HepG2 (cell line): Measurements from ENCODE around the gene DCDC2. TPM values are rescaled to one million over a fixed set of nuclear protein-coding genes. Genes with fewer than 3 reads are reported as not detected.

Source experiments
- ARID2 ChIP-seq: sonication (generic); formaldehyde crosslinking; IDR thresholded peaks from 2 replicates; pipeline ENCODE4 v1.8.1; 2022; ENCODE audit warnings: mild to moderate bottlenecking, missing genetic modification reagents, borderline replicate concordance
- FOXJ3 ChIP-seq: sonication (generic); formaldehyde crosslinking; IDR thresholded peaks from 2 replicates; pipeline ENCODE4 v1.4.0; 2020; ENCODE audit warnings: missing genetic modification reagents, mild to moderate bottlenecking, borderline replicate concordance
- FOXO1 ChIP-seq: sonication (generic); formaldehyde crosslinking; IDR thresholded peaks from 2 replicates; pipeline ENCODE4 v1.4.0; 2020; ENCODE audit warnings: missing genetic modification reagents
- HOXA5 ChIP-seq: sonication (generic); formaldehyde crosslinking; IDR thresholded peaks from 2 replicates; pipeline ENCODE4 v1.4.0; 2020; ENCODE audit warnings: missing genetic modification reagents
- MIXL1 ChIP-seq: IDR thresholded peaks from 2 replicates; pipeline ENCODE4 v1.6.1; 2016
- NCOA1 ChIP-seq: sonication (generic); formaldehyde crosslinking; IDR thresholded peaks from 2 replicates; pipeline ENCODE4 v1.9.0; 2021; ENCODE audit warnings: missing genetic modification reagents
- POLR2AphosphoS2 ChIP-seq: IDR thresholded peaks from 2 replicates; pipeline ENCODE4 v1.6.1; 2011; ENCODE audit warnings: low read depth, low read length, improper control_type of control experiment
- RCOR2 ChIP-seq: IDR thresholded peaks from 2 replicates; pipeline ENCODE4 v1.6.1; 2016; ENCODE audit warnings: missing biosample characterization, missing genetic modification reagents
- ZNF3 ChIP-seq: IDR thresholded peaks from 2 replicates; pipeline ENCODE4 v1.7.0; 2017; ENCODE audit warnings: inconsistent platforms
- ZNF33B ChIP-seq: sonication (generic); formaldehyde crosslinking; IDR thresholded peaks from 2 replicates; pipeline ENCODE4 v1.5.1; 2020; ENCODE audit warnings: mild to moderate bottlenecking, missing genetic modification reagents
- ZZZ3 ChIP-seq: sonication (generic); formaldehyde crosslinking; IDR thresholded peaks from 2 replicates; pipeline ENCODE4 v1.4.0; 2020; ENCODE audit warnings: missing genetic modification reagents, mild to moderate bottlenecking, borderline replicate concordance
- polyA plus RNA-seq, 8 experiments: library from polyadenylated mRNA; depleted of rRNA in 3 of 8; stranded (reverse) in 7 of 8; unstranded in 1 of 8; fragments of >200 nt; fragmentation: Illumina TruSeq in 4 of 8; extraction: Trizol in 4 of 8; gene quantifications; 2 replicates each; pipeline versions ENCODE4 v1.2.1 to v1.2.3, GENCODE V29; 2011 to 2016; ENCODE audit warnings: low read depth in 4 of 8, missing spikeins in 1 of 8, mixed read lengths in 1 of 8; ENCODE audit not compliant: insufficient read depth in 1 of 8
- total RNA-seq, 5 experiments: library from RNA; depleted of rRNA; stranded (reverse); fragments of >200 nt; fragmentation: Illumina TruSeq; extraction: Trizol; gene quantifications; 2 replicates each; pipeline ENCODE4 v1.2.3, GENCODE V29; 2016; ENCODE audit warnings: low read depth in 1 of 5
- TF ChIP-seq, protein P1 (sequence below), 2 experiments: sonication (generic) in 1 of 2; formaldehyde crosslinking in 1 of 2; IDR thresholded peaks; 2 replicates each; pipeline versions ENCODE4 v1.4.0 to v1.6.1; 2016 to 2020; ENCODE audit warnings: borderline replicate concordance in 1 of 2, low read depth in 1 of 2, mild to moderate bottlenecking in 1 of 2, missing genetic modification reagents in 1 of 2
- TF ChIP-seq, protein P2 (sequence below): sonication (generic); formaldehyde crosslinking; IDR thresholded peaks from 2 replicates; pipeline ENCODE4 v1.4.0; 2020; ENCODE audit warnings: missing genetic modification reagents
- TF ChIP-seq, protein P3 (sequence below): IDR thresholded peaks from 2 replicates; pipeline ENCODE4 v1.6.1; 2016; ENCODE audit warnings: mild to moderate bottlenecking
- TF ChIP-seq, protein P4 (sequence below): sonication (generic); formaldehyde crosslinking; IDR thresholded peaks from 2 replicates; pipeline ENCODE4 v1.5.0; 2020; ENCODE audit warnings: mild to moderate bottlenecking, missing genetic modification reagents
- TF ChIP-seq, protein P5 (sequence below): sonication (generic); formaldehyde crosslinking; IDR thresholded peaks from 2 replicates; pipeline ENCODE4 v1.4.0; 2020; ENCODE audit warnings: missing genetic modification reagents

The DCDC2 gene
- total and polyA plus RNA-seq, 2 of the 13 experiments (the other 11 are each of a cell fraction or from before 2014, with no cell fraction given), result 9.0 to 36.2 TPM

DNA sequence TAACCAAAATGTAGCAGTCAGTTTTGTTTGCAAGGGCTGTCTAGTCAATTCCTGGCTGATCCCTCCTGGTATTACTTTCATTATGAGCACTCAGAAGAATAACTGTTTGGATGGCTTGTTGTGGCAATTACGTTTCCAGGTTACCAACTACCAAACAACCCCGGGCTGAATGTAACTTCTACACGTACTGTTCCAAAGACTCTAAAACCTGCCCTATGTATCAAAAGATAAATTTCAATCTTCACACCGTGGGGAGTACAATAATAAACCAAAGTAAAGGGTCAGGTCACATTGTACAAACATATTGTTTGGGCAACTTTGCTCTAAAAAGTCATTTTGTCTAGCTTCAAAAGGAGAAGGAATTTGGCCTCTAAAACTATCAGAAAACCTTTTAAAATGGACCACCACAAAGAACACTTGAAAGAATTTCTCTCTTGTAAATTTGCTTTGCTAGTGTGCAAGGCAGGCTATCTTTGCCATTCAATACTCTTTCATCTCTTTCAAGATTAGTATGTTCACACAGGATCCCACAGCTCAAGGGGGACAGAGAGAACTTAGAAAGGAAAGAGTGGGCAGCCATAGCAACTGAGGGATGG lies 27.6 kb downstream of the DCDC2 start (continued):
- TF ChIP-seq, protein P1, sequence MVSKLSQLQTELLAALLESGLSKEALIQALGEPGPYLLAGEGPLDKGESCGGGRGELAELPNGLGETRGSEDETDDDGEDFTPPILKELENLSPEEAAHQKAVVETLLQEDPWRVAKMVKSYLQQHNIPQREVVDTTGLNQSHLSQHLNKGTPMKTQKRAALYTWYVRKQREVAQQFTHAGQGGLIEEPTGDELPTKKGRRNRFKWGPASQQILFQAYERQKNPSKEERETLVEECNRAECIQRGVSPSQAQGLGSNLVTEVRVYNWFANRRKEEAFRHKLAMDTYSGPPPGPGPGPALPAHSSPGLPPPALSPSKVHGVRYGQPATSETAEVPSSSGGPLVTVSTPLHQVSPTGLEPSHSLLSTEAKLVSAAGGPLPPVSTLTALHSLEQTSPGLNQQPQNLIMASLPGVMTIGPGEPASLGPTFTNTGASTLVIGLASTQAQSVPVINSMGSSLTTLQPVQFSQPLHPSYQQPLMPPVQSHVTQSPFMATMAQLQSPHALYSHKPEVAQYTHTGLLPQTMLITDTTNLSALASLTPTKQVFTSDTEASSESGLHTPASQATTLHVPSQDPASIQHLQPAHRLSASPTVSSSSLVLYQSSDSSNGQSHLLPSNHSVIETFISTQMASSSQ (IDR thresholded peaks at IDR 0.05; ENCODE audit: low read depth), result no peak; the same call in 1 of the 2 replicates
- TF ChIP-seq, protein P1 (CRISPR knock-in tag; IDR thresholded peaks at IDR 0.05; ENCODE audit: borderline replicate concordance), result peak; percentile 97
- TF ChIP-seq, protein P2, sequence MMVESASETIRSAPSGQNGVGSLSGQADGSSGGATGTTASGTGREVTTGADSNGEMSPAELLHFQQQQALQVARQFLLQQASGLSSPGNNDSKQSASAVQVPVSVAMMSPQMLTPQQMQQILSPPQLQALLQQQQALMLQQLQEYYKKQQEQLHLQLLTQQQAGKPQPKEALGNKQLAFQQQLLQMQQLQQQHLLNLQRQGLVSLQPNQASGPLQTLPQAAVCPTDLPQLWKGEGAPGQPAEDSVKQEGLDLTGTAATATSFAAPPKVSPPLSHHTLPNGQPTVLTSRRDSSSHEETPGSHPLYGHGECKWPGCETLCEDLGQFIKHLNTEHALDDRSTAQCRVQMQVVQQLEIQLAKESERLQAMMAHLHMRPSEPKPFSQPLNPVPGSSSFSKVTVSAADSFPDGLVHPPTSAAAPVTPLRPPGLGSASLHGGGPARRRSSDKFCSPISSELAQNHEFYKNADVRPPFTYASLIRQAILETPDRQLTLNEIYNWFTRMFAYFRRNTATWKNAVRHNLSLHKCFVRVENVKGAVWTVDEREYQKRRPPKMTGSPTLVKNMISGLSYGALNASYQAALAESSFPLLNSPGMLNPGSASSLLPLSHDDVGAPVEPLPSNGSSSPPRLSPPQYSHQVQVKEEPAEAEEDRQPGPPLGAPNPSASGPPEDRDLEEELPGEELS (CRISPR knock-in tag), result peak; percentile 96
- TF ChIP-seq ZZZ3 (CRISPR knock-in tag) (no peak), POLR2AphosphoS2 (no peak), ZNF33B (no peak), RCOR2 (peak; percentile 99), FOXJ3 (CRISPR knock-in tag) (peak; percentile 96), ZNF3 (CRISPR knock-in tag) (0 out of 2 replicates have a peak, but pooled peaks have one; percentile 47), ARID2 (CRISPR knock-in tag) (no peak), MIXL1 (CRISPR knock-in tag) (peak; percentile 61; the same call in 1 of the 2 replicates), FOXO1 (CRISPR knock-in tag) (peak; percentile 80), NCOA1 (peak; percentile 83; the same call in 1 of the 2 replicates), HOXA5 (peak; percentile 66; the same call in 1 of the 2 replicates)
- TF ChIP-seq, protein P3, sequence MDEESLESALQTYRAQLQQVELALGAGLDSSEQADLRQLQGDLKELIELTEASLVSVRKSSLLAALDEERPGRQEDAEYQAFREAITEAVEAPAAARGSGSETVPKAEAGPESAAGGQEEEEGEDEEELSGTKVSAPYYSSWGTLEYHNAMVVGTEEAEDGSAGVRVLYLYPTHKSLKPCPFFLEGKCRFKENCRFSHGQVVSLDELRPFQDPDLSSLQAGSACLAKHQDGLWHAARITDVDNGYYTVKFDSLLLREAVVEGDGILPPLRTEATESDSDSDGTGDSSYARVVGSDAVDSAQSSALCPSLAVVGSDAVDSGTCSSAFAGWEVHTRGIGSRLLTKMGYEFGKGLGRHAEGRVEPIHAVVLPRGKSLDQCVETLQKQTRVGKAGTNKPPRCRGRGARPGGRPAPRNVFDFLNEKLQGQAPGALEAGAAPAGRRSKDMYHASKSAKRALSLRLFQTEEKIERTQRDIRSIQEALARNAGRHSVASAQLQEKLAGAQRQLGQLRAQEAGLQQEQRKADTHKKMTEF (CRISPR knock-in tag), result peak; percentile 97
- TF ChIP-seq, protein P4, sequence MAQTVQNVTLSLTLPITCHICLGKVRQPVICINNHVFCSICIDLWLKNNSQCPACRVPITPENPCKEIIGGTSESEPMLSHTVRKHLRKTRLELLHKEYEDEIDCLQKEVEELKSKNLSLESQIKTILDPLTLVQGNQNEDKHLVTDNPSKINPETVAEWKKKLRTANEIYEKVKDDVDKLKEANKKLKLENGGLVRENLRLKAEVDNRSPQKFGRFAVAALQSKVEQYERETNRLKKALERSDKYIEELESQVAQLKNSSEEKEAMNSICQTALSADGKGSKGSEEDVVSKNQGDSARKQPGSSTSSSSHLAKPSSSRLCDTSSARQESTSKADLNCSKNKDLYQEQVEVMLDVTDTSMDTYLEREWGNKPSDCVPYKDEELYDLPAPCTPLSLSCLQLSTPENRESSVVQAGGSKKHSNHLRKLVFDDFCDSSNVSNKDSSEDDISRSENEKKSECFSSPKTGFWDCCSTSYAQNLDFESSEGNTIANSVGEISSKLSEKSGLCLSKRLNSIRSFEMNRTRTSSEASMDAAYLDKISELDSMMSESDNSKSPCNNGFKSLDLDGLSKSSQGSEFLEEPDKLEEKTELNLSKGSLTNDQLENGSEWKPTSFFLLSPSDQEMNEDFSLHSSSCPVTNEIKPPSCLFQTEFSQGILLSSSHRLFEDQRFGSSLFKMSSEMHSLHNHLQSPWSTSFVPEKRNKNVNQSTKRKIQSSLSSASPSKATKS, result no peak
- TF ChIP-seq, protein P5, sequence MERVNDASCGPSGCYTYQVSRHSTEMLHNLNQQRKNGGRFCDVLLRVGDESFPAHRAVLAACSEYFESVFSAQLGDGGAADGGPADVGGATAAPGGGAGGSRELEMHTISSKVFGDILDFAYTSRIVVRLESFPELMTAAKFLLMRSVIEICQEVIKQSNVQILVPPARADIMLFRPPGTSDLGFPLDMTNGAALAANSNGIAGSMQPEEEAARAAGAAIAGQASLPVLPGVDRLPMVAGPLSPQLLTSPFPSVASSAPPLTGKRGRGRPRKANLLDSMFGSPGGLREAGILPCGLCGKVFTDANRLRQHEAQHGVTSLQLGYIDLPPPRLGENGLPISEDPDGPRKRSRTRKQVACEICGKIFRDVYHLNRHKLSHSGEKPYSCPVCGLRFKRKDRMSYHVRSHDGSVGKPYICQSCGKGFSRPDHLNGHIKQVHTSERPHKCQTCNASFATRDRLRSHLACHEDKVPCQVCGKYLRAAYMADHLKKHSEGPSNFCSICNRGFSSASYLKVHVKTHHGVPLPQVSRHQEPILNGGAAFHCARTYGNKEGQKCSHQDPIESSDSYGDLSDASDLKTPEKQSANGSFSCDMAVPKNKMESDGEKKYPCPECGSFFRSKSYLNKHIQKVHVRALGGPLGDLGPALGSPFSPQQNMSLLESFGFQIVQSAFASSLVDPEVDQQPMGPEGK, result peak; percentile 63; the same call in 1 of the 2 replicates
